ENCODE measurements around the gene PRRC2A.

Gene PRRC2A
- 238 to 307 (median 255) reads per million in 3 donors for total RNA-seq

GRCh38 chr6:31620586-31621319 lies at the start of gene PRRC2A:
Gene PRRC2A, plus strand, starts transcription at chr6:31620715. Its CDS starts 2,075 bp downstream, at chr6:31622790.
- Histone ChIP-seq H3K4me1 (ENCODE audit: control insufficient read depth, insufficient read depth, low read length, poor library complexity, severe bottlenecking) (peaks cover 7% of the 10 kb centered on the region), H3K27ac (ENCODE audit: insufficient read depth, low read length, poor library complexity, severe bottlenecking) (peak within 1 kb of the TSS; percentile 92), H3K4me3 (ENCODE audit: insufficient read depth, low read depth, low read length, poor library complexity, severe bottlenecking) (peak within 1 kb of the TSS; percentile 56), H3K9me3 (ENCODE audit: control insufficient read depth, low read length) (no peaks in the 10 kb centered on the region), H3K27me3 (replicated peaks; ENCODE audit: control insufficient read depth, insufficient read depth, low read length, poor library complexity, severe bottlenecking) (no peaks in the 10 kb centered on the region), H3K36me3 (ENCODE audit: control insufficient read depth, insufficient read depth, low read length) (peaks cover 25% of the 10 kb centered on the region)
- DNase-seq: peak in 2 of 3 donors; percentile 71 to 95

GRCh38 chr6:31572041-31572911 lies 48.2 kb upstream of the PRRC2A start, which contains the start of gene LTA:
Gene LTA, plus strand, starts transcription at chr6:31572289. Its CDS starts 454 bp downstream, at chr6:31572743.
- H3K4me1 ChIP-seq (ENCODE audit: control insufficient read depth, insufficient read depth, low read length, poor library complexity, severe bottlenecking): peaks cover 85% of the 10 kb centered on the region

GRCh38 chr6:31573239-31574105 lies 47.0 kb upstream of the PRRC2A start:
- peaks cover 84% of the 10 kb centered on the region for H3K4me1 ChIP-seq (ENCODE audit: control insufficient read depth, insufficient read depth, low read length, poor library complexity, severe bottlenecking)
- no peaks in the 10 kb centered on the region for H3K27me3 ChIP-seq (replicated peaks; ENCODE audit: control insufficient read depth, insufficient read depth, low read length, poor library complexity, severe bottlenecking)
- H3K4me3 ChIP-seq (ENCODE audit: insufficient read depth, low read depth, low read length, poor library complexity, severe bottlenecking): peak overlapping the region; percentile 47
- no peak for DNase-seq
- peaks cover 3% of the 10 kb centered on the region for H3K36me3 ChIP-seq (ENCODE audit: control insufficient read depth, insufficient read depth, low read length)
- peak overlapping the region; percentile 95 for H3K27ac ChIP-seq (ENCODE audit: insufficient read depth, low read length, poor library complexity, severe bottlenecking)
- no peaks in the 10 kb centered on the region for H3K9me3 ChIP-seq (ENCODE audit: control insufficient read depth, low read length)

More at GRCh38 chr6:31572041-31572911, 48.2 kb upstream of the PRRC2A start, which contains the start of gene LTA:
- Histone ChIP-seq H3K27ac (ENCODE audit: insufficient read depth, low read length, poor library complexity, severe bottlenecking) (peak within 1 kb of the TSS; percentile 95), H3K4me3 (ENCODE audit: insufficient read depth, low read depth, low read length, poor library complexity, severe bottlenecking) (peak within 1 kb of the TSS; percentile 47), H3K36me3 (ENCODE audit: control insufficient read depth, insufficient read depth, low read length) (no peaks in the 10 kb centered on the region), H3K9me3 (ENCODE audit: control insufficient read depth, low read length) (no peaks in the 10 kb centered on the region), H3K27me3 (replicated peaks; ENCODE audit: control insufficient read depth, insufficient read depth, low read length, poor library complexity, severe bottlenecking) (no peaks in the 10 kb centered on the region)
- peak; percentile 73 to 76 (median 74) for DNase-seq

GRCh38 chr6:31574106-31575061 lies 46.1 kb upstream of the PRRC2A start:
- H3K4me3 ChIP-seq (ENCODE audit: insufficient read depth, low read depth, low read length, poor library complexity, severe bottlenecking): peak overlapping the region; percentile 91
- peaks cover 7% of the 10 kb centered on the region for H3K36me3 ChIP-seq (ENCODE audit: control insufficient read depth, insufficient read depth, low read length)
- no peak for DNase-seq
- H3K4me1 ChIP-seq (ENCODE audit: control insufficient read depth, insufficient read depth, low read length, poor library complexity, severe bottlenecking): peaks cover 85% of the 10 kb centered on the region
- H3K27me3 ChIP-seq (replicated peaks; ENCODE audit: control insufficient read depth, insufficient read depth, low read length, poor library complexity, severe bottlenecking): no peaks in the 10 kb centered on the region
- peak overlapping the region; percentile 95 for H3K27ac ChIP-seq (ENCODE audit: insufficient read depth, low read length, poor library complexity, severe bottlenecking)
- H3K9me3 ChIP-seq (ENCODE audit: control insufficient read depth, low read length): no peaks in the 10 kb centered on the region

DNA sequence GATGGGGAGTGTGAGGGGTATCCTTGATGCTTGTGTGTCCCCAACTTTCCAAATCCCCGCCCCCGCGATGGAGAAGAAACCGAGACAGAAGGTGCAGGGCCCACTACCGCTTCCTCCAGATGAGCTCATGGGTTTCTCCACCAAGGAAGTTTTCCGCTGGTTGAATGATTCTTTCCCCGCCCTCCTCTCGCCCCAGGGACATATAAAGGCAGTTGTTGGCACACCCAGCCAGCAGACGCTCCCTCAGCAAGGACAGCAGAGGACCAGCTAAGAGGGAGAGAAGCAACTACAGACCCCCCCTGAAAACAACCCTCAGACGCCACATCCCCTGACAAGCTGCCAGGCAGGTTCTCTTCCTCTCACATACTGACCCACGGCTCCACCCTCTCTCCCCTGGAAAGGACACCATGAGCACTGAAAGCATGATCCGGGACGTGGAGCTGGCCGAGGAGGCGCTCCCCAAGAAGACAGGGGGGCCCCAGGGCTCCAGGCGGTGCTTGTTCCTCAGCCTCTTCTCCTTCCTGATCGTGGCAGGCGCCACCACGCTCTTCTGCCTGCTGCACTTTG lies 45.1 kb upstream of the PRRC2A start, which contains the start of gene TNF:
Gene TNF, plus strand, starts transcription at position 231 of the 567 bp plus-strand sequence. Its CDS starts 177 bp downstream, at position 408.
- Histone ChIP-seq H3K4me1 (ENCODE audit: control insufficient read depth, insufficient read depth, low read length, poor library complexity, severe bottlenecking) (peaks cover 83% of the 10 kb centered on the region), H3K27ac (ENCODE audit: insufficient read depth, low read length, poor library complexity, severe bottlenecking) (peak within 1 kb of the TSS; percentile 95), H3K27me3 (replicated peaks; ENCODE audit: control insufficient read depth, insufficient read depth, low read length, poor library complexity, severe bottlenecking) (no peaks in the 10 kb centered on the region), H3K9me3 (ENCODE audit: control insufficient read depth, low read length) (no peaks in the 10 kb centered on the region), H3K36me3 (ENCODE audit: control insufficient read depth, insufficient read depth, low read length) (peaks cover 7% of the 10 kb centered on the region), H3K4me3 (ENCODE audit: insufficient read depth, low read depth, low read length, poor library complexity, severe bottlenecking) (peak within 1 kb of the TSS; percentile 91)
- peak; percentile 78 to 87 (median 80) for DNase-seq

DNA sequence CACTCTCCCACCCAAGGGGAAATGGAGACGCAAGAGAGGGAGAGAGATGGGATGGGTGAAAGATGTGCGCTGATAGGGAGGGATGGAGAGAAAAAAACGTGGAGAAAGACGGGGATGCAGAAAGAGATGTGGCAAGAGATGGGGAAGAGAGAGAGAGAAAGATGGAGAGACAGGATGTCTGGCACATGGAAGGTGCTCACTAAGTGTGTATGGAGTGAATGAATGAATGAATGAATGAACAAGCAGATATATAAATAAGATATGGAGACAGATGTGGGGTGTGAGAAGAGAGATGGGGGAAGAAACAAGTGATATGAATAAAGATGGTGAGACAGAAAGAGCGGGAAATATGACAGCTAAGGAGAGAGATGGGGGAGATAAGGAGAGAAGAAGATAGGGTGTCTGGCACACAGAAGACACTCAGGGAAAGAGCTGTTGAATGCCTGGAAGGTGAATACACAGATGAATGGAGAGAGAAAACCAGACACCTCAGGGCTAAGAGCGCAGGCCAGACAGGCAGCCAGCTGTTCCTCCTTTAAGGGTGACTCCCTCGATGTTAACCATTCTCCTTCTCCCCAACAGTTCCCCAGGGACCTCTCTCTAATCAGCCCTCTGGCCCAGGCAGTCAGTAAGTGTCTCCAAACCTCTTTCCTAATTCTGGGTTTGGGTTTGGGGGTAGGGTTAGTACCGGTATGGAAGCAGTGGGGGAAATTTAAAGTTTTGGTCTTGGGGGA lies 44.4 kb upstream of the PRRC2A start:
- Histone ChIP-seq H3K4me3 (ENCODE audit: insufficient read depth, low read depth, low read length, poor library complexity, severe bottlenecking) (peak overlapping the region; percentile 91), H3K4me1 (ENCODE audit: control insufficient read depth, insufficient read depth, low read length, poor library complexity, severe bottlenecking) (peaks cover 77% of the 10 kb centered on the region), H3K27me3 (replicated peaks; ENCODE audit: control insufficient read depth, insufficient read depth, low read length, poor library complexity, severe bottlenecking) (no peaks in the 10 kb centered on the region), H3K36me3 (ENCODE audit: control insufficient read depth, insufficient read depth, low read length) (peaks cover 9% of the 10 kb centered on the region), H3K27ac (ENCODE audit: insufficient read depth, low read length, poor library complexity, severe bottlenecking) (peak overlapping the region; percentile 95), H3K9me3 (ENCODE audit: control insufficient read depth, low read length) (no peaks in the 10 kb centered on the region)
- DNase-seq: no peak

GRCh38 chr6:31576897-31577578 lies 43.5 kb upstream of the PRRC2A start:
- Histone ChIP-seq H3K27ac (ENCODE audit: insufficient read depth, low read length, poor library complexity, severe bottlenecking) (peak overlapping the region; percentile 95), H3K4me1 (ENCODE audit: control insufficient read depth, insufficient read depth, low read length, poor library complexity, severe bottlenecking) (peaks cover 67% of the 10 kb centered on the region), H3K9me3 (ENCODE audit: control insufficient read depth, low read length) (no peaks in the 10 kb centered on the region), H3K36me3 (ENCODE audit: control insufficient read depth, insufficient read depth, low read length) (peaks cover 9% of the 10 kb centered on the region), H3K4me3 (ENCODE audit: insufficient read depth, low read depth, low read length, poor library complexity, severe bottlenecking) (peak overlapping the region; percentile 91), H3K27me3 (replicated peaks; ENCODE audit: control insufficient read depth, insufficient read depth, low read length, poor library complexity, severe bottlenecking) (no peaks in the 10 kb centered on the region)
- DNase-seq: peak in 1 of 3 donors; percentile 52

- peaks cover 64% of the 10 kb centered on the region for H3K4me1 ChIP-seq (ENCODE audit: control insufficient read depth, insufficient read depth, low read length, poor library complexity, severe bottlenecking)
- peak overlapping the region; percentile 91 for H3K4me3 ChIP-seq (ENCODE audit: insufficient read depth, low read depth, low read length, poor library complexity, severe bottlenecking)
- peak overlapping the region; percentile 95 for H3K27ac ChIP-seq (ENCODE audit: insufficient read depth, low read length, poor library complexity, severe bottlenecking)
Measured at GRCh38 chr6:31577579-31577966, 42.9 kb upstream of the PRRC2A start.

More at GRCh38 chr6:31577579-31577966, 42.9 kb upstream of the PRRC2A start:
- Histone ChIP-seq H3K36me3 (ENCODE audit: control insufficient read depth, insufficient read depth, low read length) (peaks cover 9% of the 10 kb centered on the region), H3K9me3 (ENCODE audit: control insufficient read depth, low read length) (no peaks in the 10 kb centered on the region), H3K27me3 (replicated peaks; ENCODE audit: control insufficient read depth, insufficient read depth, low read length, poor library complexity, severe bottlenecking) (no peaks in the 10 kb centered on the region)
- DNase-seq: no peak

All from effector memory CD4-positive, alpha-beta T cell (primary cell).